NCI-H526 (cell line): ENCODE measurements around the gene HEATR5A.
"Not testable (repeated sequence)": the region's sequence is repeated elsewhere in the genome, so short reads cannot be mapped to it uniquely, and the experiment has no call there.

Experiments used
- DNase-seq, 2 experiments: peaks; one replicate each; lab custom pipeline; 2025; lab: John Stamatoyannopoulos, UW

HEATR5A gene

GRCh38 chr14:31326111-31326510 is 94.2 kb downstream of the HEATR5A start:
- DNase-seq = peak in 1 of 2 experiments; percentile 2

GRCh38 chr14:31323419-31323818 is 96.9 kb downstream of the HEATR5A start:
- no peak for DNase-seq

GRCh38 chr14:31320922-31321766 is 99.2 kb downstream of the HEATR5A start:
- DNase-seq = no peak

- DNase-seq = no peak
These were observed 100.1 kb downstream of the HEATR5A start for GRCh38 chr14:31320216-31320615.

GRCh38 chr14:31319701-31320100 is 100.6 kb downstream of the HEATR5A start:
- DNase-seq = no peak

- no peak for DNase-seq
These were observed 107.4 kb downstream of the HEATR5A start for GRCh38 chr14:31312934-31313333.

- DNase-seq = not testable (repeated sequence)
These were observed 108.0 kb downstream of the HEATR5A start for GRCh38 chr14:31312370-31312769.

GRCh38 chr14:31307618-31308017 is 112.7 kb downstream of the HEATR5A start:
- no peak for DNase-seq

- no peak for DNase-seq
These were observed 113.2 kb downstream of the HEATR5A start for GRCh38 chr14:31307198-31307597.

- DNase-seq = no peak
These were observed 116.7 kb downstream of the HEATR5A start for GRCh38 chr14:31303654-31304053.

- DNase-seq = no peak
These were observed 119.5 kb downstream of the HEATR5A start for GRCh38 chr14:31300883-31301282.

GRCh38 chr14:31300296-31300695 is 120.1 kb downstream of the HEATR5A start:
- DNase-seq = no peak

- DNase-seq = no peak
These were observed 122.5 kb downstream of the HEATR5A start for GRCh38 chr14:31297701-31298344.

GRCh38 chr14:31297112-31297511 is 123.2 kb downstream of the HEATR5A start:
- no peak for DNase-seq

- DNase-seq = no peak
These were observed 125.5 kb downstream of the HEATR5A start for GRCh38 chr14:31294746-31295405.

GRCh38 chr14:31292937-31293616 is 127.3 kb downstream of the HEATR5A start:
- no peak for DNase-seq

GRCh38 chr14:31291210-31291609 is 129.1 kb downstream of the HEATR5A start:
- no peak for DNase-seq

GRCh38 chr14:31287294-31287972 is 132.9 kb downstream of the HEATR5A start:
- no peak for DNase-seq

- DNase-seq = peak in 1 of 2 experiments; percentile 22
These were observed 133.7 kb downstream of the HEATR5A start for GRCh38 chr14:31286456-31287293.

GRCh38 chr14:31283578-31284252 is 136.6 kb downstream of the HEATR5A start:
- no peak for DNase-seq
